GM18858 (cell line): ENCODE data around the gene DNAJA2.
"Not testable (repeated sequence)": the region's sequence is repeated elsewhere in the genome, so short reads cannot be mapped to it uniquely, and the experiment has no call there.

Source experiments
- ATAC-seq: cut with Tn5 transposase; IDR thresholded peaks from one replicate; pipeline ENCODE4 v1.9.1; 2021; ENCODE audit not compliant: unreplicated experiment

DNAJA2 gene

DNA sequence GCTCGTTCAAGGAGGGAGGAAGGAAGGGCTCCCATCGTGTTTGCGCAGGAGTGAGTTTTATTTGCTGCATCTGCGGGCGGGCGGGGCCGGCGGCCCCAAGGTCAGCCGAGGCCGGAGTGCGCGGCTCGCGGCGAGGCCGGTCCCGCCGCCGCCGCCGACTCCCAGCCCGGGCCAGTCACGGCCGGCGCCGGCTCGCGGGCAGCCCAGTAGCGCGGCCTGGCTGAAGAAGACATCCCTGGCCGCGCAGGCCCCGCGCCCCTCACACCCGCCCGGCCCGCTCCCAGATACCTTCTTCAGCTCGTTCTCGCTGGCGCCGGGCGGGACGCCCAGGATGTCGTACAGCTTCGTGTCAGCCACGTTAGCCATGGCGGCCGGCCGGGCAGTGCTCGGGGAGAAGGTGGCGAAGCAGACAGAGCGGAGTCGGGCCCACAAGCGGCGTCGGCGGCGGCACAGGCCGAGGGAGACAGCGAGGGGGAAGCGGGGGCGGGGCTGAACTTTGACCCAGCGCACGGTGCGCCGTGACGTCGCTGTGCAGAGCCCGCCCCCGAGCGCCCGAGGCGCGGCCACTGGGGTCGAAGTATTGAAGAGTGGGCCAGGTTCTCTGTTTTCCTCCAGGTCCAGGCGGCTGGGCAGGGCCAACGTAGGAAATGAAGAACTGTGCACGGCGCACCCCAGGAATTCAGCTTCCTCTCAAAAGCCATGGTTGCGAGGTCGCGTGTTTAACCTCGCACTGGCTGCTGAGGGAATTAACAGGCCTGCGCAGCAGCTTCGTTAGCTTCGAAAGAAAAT lies at the start of gene DNAJA2:
Gene DNAJA2 (minus strand): TSS at position 468 of the 789 bp plus-strand sequence. CDS start 102 bp downstream, at position 366.
- ATAC-seq: peak; percentile 67

DNA sequence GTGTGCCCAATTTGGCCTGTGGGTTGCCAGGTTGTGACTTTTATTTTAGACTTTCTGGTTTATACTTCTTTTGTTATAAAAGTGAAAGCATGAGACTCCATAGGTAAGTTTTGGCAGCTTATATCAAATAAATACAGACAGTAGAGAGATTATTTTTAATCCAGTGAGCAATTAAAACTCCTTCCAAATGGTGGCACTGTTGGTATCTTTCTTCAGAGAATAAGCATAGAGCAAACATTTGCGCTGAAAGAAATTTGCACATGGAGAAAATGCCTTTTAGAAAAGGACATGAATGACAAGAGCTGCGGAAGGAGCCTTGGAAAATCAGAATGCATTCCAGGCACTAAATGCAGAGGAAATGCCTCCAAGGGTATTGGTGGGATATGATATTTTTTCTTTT lies 46.1 kb upstream of the DNAJA2 start:
- no peak for ATAC-seq

DNA sequence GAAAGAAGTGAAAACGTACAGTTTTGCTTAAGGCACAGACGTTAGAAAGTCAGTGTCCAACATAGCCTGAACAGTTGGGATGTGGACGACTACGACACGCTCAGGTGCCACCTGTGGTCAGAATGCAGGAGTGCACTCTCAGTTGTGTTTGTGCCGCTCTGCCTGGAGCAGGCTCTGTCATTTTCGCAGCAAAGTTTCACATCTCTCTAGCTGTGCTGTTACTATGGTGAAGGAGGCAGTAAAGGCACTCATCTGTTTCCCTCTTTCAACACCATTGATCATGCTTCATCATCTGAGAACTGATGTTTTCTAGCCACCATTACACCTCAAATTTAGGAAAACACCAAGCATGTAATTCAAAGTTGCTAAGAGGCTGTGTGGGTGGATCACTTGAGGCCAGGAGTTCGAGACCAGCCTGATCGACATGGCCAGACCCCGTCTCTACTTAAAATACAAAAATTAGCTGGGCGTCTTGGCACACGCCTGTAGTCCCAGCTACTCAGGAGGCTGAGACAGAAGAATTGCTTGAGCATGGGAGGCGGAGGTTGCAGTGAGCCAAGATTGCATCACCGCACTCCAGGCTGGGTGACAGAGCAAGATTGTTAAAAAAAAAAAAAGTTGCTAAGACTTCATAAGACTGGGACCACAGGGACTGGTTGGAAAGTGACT lies 44.9 kb upstream of the DNAJA2 start:
- ATAC-seq: peak; percentile 100

DNA sequence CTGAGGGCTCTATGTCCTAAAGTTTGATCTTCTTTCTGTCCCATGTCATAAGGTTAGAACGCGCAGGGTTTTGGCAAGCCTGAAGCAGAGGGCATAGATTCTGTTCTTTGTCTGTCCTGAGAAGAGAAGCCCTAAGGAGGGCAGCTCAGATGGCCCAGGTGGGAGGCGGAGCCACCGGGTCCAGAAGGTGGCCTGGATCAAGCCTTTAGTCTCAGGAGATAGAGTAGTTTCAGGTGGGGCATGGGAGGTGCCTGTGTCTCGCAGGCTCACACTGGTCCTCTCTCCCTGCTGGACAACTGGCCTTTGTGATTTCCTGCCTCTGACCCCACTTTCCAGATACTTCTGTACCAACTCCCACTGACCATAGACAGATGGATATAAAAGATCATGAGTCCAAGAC lies 44.2 kb upstream of the DNAJA2 start:
- no peak for ATAC-seq

DNA sequence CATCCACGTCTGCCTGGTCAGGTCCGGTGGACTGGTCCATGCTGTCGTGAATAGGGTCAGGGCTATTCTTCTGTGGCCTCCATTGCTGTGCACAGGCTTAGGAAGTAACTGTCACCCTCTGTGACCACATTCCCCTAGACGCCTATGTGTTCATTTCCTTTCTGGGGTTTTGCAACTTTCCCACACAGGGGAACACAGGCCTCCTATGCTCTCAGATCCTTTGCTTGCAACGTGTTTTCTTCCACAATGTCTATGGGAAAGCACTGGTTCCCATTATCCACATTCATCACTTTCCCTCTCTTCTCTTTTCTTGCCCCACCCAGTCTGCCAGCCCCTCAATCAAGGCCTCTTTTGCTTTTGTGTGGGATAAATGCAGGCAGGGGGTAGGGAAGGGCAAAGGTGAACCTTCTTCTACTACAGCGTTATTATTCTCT lies 43.2 kb upstream of the DNAJA2 start:
- ATAC-seq: no peak

DNA sequence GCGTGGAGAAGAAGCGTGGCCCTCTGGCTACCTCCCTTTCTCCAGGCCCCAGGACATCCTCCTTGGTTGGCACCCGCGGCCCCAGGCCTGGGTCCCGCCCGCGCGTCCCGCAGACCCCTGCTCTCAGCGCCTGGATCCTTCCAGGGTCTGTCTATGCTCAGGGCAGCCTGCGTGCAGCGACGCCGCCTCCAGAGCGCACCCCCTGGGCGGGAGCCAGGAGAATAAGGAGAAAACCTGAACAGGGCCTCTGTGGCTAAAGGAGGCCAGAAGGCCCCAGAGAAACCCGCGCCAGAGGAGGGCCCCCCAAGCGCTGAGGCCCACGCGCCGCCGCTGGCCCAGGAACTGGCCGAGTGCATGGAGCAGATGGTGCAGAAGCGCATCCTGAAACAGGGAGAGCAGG lies 40.4 kb upstream of the DNAJA2 start:
- no peak for ATAC-seq

DNA sequence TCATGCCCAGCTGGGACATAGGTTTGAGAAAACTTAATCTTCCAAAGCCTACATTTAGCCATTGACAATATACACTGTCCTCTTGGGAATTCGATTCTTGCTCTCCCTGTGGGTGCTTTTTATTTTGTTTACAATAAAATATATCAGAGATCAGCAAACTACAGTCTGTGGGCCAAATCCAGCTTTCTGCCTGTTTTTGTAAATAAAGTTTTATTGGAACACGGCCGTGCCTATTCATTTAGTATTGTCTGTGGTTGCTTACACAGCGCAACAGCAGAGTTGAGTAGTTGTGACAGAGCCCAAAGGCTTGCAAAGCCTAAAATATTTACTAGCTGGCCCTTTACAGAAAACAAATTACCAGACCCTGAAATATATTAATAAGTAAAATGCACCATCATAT lies 39.7 kb upstream of the DNAJA2 start:
- no peak for ATAC-seq

DNA sequence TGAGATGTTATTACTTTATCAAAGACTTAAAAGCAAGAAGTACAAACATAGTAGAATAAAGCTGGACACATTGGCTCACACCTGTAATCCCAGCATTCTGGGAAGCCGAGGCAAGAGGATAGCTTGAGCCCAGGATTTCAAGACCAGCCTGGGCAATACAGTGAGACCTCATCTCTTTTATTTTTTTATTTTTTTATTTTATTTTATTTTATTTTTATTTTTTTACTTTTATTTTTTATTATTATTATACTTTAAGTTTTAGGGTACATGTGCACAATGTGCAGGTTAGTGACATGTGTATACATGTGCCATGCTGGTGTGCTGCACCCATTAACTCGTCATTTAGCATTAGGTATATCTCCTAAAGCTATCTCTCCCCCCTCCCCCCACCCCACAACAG lies 37.3 kb upstream of the DNAJA2 start:
- ATAC-seq: not testable (repeated sequence)

DNA sequence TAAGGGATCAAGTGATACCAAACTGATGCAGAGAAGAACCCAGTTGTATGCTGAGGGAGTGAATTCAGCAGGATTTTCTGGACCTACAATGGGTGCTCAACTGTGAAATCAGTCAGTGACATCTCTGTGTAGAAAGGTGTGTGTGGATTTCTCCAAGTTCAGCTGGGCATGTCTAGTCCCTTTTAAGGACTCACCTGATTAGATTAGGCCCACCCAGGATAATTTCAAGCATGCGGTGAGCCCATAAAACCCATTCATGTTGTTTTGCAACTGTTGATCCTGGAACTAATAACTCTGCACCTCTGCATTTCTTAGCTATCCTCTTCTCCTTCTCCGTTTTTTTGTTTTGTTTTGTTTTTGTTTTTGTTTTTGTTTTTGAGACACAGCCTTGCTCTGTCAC lies 35.1 kb upstream of the DNAJA2 start:
- ATAC-seq: no peak

DNA sequence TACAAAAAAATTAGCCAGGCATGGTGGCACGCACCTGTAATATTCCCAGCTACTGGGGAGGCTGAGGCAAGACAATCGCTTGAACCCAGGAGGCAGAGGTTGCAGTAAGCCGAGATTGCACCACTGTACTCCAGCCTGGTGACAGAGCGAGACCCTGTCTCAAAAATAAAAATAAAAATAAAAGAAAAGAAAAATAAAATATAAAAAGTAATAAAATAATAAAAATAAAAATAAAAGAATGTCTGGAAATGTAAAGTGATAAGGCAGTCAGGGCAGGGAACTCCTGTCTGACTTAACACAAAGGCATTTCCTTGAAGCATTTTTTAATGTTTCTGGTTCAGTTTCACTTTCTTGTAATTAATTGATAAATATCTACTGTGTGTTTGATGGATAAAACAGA lies 34.7 kb upstream of the DNAJA2 start:
- no peak for ATAC-seq

DNA sequence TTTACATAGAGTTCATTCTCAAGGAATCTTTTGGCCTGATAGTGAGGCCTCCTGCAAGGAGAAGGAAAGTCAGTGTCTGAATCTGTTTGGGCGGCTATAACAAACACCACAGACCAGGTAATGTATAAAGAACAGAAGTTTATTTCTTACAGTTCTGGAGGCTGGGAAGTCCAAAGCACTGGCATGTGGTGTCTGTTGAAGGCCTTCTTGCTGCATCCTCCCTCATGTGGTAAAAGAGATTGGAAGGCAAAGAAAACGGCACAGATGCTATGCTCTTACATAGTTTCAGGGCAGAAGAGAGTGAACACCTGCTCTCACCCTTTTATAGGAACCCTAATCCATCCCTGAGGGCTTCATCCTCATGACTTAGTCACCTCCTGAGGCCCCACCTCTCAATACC lies 31.2 kb upstream of the DNAJA2 start:
- ATAC-seq: no peak

DNA sequence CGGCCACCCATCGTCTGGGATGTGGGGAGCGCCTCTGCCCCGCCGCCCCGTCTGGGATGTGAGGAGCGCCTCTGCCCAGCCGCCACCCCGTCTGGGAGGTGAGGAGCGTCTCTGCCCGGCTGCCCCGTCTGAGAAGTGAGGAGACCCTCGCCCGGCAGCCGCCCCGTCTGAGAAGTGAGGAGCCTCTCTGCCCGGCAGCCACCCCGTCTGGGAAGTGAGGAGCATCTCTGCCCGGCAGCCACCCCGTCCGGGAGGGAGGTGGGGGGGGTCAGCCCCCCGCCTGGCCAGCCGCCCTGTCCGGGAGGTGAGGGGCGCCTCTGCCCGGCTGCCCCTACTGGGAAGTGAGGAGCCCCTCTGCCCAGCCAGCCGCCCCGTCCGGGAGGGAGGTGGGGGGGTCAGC lies 26.6 kb upstream of the DNAJA2 start:
- ATAC-seq: not testable (repeated sequence)

DNA sequence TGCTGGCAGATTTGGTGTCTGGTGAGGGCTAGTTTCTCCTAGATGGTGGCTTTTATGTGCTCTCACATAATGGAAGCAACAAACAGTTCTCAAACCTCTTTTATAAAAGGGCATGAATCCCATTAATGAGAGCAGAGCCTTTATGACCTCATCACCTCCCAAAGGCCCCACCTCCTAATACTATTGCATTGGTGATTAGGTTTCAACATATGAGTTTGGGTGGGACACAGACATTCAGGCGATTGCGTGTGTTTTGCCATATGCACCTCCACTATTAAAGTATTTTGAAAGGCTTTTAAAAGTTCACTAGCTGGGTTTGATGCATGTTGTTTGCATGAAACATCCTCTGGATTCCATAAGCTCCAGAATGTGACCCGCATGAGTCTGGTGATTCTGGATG lies 24.4 kb upstream of the DNAJA2 start:
- ATAC-seq: no peak

DNA sequence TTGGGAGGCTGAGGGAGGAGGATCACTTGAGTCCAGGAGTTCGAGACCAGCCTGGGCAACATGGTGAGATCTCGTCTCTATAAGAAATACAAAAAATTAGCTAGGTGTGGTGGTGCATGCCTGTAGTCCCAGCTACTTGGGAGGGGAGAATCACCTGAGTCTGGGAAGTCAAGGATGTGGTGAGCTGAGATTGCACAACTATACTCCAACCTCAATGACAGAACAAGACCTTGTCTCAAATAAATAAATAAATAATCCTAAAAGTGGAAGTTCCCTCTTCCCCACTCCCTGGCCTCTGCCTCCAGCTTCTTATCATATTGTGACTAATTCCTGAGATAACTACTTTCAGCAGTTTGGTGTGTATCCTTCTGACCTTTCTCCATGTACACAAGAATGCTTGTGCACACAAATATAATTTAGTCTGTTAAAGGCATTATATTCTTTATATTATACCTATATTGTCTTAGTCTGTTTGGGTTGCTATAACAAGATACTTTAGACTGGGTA lies 23.5 kb upstream of the DNAJA2 start:
- ATAC-seq: no peak

DNA sequence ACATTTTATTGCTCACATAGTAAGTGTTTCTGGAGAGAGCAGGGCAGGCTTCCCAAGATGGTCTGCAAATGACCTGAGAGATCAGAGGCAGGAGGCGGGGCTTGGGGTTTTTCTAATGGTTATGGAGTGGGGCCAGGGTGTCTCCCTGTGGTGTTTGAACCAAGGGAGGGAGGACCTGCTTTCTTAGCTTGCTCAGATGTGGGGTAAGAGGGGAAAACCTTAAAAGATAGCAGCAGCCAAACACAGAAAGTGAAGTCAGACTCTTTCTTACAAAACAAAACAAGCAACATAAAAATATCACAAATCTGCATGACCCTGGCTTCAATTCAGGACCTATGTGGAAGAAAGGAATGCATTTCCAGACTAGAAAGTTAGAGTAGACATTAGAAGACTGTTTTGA lies 22.9 kb upstream of the DNAJA2 start:
- ATAC-seq: no peak

DNA sequence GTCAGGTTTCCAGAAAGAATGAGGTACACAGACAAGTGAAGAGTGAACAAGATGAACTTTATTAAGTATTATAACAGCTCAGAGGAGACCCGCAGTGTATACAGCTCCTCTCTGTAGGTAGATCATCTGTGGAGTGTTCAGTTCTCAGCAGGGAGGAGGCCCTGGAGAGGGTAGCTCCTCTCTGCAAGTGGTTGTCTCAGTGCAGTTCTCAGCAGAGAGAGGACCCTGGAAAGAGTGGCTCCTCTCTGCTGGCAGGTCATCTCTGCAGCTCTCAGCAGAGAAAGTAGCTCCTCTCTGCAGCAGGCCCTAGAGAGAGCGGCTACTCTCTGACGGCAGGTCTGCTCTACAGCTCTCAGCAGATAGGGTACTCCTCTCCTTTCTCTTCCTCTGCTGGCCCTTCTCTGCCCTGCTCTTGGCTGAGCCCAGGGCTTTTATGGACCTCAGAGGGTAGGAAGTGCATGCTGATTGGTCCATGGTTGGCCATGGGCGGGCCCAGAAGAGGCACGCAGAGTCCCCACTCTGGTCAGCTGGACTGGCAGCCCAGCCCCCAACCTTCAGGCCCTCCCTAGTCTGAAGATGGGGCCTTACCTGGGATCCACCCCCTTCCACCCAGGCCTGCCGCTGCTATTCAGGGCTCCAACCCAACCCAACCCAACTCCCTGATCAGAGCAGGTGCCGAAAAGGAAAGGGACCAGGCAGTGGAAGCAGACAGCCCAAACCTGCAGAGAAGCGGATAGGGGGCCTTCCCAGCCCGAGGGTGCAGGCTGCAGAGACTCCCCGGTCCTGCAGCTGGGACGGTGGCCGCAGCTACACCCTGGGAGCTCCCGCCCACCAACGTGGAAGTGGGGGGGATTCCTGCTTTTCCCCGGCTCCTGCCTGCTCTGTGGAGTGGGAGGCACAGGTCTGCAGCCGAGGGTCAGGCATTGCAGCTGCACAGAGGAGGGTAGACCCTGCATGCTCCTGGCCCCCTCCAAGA lies 18.5 kb upstream of the DNAJA2 start:
- ATAC-seq: no peak

DNA sequence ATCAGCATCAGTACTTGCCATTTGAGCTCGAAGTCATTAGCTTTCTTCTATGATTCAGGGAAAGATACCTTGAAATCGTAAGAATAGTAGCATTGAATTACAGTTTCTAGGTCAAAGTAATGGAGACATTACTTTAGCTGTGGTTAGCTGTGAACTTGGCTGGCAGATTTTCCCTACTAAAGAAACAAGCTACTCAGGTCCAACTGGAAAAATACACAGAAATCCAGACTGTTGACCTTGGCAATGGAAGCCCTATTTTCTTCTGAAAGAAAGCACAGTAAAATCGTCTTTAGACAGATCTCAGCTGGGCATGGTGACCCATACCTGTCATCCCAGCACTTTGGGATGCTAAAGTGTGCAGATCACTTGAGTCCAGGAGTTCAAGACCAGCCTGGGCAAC lies 13.4 kb upstream of the DNAJA2 start:
- no peak for ATAC-seq

DNA sequence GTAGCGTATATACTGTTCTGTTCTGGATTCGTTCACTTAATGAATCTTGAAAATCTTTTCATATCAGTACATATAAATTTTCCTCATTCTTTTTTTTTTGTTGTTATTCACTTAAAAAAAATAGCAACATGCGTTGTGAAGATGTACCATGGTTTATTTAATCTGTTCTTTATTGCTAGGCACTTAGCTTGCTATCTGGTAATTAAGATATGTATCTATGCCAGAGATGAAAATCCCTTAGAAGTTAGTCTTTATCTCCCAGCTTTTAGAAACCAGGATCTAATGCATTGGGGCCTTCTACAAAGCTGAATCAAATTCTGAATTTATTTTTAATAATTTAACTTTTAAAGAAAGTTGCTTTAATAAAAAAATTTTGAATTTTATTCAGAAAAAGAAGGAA lies 13.0 kb upstream of the DNAJA2 start:
- no peak for ATAC-seq

DNA sequence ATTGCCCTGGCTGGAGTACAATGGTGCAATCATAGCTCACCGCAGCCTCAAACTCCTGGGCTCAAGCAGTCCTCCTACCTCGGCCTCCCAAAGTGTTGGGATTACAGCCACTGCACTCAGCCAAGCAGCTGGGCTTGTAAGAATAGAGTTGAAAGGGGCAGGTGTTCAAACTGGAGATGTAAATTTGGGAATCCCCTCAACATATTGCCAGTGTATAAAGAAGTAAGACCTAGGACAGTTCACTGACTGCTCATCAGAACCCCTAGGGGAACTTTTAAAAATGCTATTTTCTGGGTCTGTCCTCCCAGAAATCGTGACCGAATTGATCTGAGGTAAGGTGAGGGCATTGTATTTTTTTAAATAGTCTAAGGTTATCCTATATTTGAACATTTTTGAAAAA lies 8.9 kb upstream of the DNAJA2 start:
- no peak for ATAC-seq

DNA sequence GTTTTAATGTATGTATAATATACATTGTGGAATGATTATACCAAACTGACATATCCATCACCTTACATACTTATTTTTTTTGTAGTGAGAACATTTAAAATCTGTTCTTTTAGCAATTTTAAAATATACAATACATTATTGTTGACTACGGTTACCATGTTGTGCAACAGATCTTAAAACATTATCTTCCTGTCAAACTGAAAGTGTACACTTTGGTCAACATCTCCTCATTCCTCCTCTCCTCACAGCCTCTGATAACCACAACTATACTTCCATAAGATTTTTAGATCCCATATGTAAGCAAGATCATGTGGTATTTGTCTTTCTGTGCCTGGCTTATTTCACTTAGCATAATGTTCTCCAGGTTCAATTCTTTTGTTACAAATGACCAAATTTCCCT lies 7.5 kb upstream of the DNAJA2 start:
- no peak for ATAC-seq

DNA sequence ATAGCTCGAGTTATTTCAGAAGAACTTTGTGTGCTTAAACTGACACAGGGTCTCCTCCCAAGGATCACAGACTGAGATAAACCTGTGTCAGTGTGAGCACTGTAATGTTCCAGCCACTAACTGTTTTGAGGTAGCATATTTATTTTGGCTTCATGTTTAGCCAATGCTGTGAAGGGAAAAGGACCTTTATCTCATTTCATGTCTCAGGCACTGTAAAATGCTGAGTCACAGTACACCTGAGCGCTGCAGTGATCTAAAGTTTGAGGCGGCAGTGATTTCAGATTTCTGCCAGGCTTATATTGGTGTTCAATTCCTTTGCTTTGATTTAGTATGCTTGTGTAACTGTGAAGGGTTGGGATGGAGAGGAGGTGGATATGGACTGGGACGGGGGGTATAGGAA lies 3.1 kb upstream of the DNAJA2 start:
- ATAC-seq: no peak
